A673 (cell line): ENCODE data around the gene FBXO34.

Experiments
- EZH2 ChIP-seq: fragments of 200-600 bp; sonication (generic); IDR thresholded peaks from 2 replicates; pipeline ENCODE4 v1.6.1; 2017; ENCODE audit warnings: borderline replicate concordance, low read depth, mild to moderate bottlenecking, mixed read lengths, antibody characterized with exemption, low read length; ENCODE audit not compliant: poor library complexity, severe bottlenecking
- TF ChIP-seq, protein P1 (sequence below): fragments of 300-800, 200-600 bp; sonication (generic); conservative IDR thresholded peaks from 2 replicates; pipeline ENCODE4 v1.5.1; 2017; ENCODE audit warnings: low read depth, mild to moderate bottlenecking, antibody characterized with exemption, low read length, moderate library complexity, mixed read lengths

DNA sequence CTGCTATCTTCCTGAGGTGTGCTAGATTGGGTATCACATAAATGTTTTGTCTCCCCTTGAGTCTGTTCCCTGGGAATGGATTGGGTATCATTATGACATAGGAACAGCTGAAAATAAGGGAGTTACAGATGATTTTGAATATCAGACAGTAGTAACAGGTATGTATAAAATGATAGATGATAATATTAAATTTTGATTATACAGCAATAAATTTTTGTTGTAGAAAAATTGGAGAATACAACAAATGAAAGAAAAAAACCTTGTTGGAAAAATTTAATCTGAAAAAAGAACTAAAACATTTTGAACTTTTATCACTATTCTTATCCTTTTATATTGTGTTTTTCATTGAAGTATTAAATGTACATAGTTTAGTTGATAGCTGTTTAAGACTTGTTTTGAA lies 43.2 kb downstream of the FBXO34 start:
- TF ChIP-seq, protein P1, sequence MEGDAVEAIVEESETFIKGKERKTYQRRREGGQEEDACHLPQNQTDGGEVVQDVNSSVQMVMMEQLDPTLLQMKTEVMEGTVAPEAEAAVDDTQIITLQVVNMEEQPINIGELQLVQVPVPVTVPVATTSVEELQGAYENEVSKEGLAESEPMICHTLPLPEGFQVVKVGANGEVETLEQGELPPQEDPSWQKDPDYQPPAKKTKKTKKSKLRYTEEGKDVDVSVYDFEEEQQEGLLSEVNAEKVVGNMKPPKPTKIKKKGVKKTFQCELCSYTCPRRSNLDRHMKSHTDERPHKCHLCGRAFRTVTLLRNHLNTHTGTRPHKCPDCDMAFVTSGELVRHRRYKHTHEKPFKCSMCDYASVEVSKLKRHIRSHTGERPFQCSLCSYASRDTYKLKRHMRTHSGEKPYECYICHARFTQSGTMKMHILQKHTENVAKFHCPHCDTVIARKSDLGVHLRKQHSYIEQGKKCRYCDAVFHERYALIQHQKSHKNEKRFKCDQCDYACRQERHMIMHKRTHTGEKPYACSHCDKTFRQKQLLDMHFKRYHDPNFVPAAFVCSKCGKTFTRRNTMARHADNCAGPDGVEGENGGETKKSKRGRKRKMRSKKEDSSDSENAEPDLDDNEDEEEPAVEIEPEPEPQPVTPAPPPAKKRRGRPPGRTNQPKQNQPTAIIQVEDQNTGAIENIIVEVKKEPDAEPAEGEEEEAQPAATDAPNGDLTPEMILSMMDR = no peak
- no peak for TF ChIP-seq EZH2
